ENCODE data around the gene FPR3. TPM values are rescaled to one million over a fixed set of nuclear protein-coding genes. Genes with fewer than 3 reads are reported as not detected.

The FPR3 gene
- total and polyA plus RNA-seq, 12 donors, result 1.1 to 33.8 (median 18.1) TPM

DNA sequence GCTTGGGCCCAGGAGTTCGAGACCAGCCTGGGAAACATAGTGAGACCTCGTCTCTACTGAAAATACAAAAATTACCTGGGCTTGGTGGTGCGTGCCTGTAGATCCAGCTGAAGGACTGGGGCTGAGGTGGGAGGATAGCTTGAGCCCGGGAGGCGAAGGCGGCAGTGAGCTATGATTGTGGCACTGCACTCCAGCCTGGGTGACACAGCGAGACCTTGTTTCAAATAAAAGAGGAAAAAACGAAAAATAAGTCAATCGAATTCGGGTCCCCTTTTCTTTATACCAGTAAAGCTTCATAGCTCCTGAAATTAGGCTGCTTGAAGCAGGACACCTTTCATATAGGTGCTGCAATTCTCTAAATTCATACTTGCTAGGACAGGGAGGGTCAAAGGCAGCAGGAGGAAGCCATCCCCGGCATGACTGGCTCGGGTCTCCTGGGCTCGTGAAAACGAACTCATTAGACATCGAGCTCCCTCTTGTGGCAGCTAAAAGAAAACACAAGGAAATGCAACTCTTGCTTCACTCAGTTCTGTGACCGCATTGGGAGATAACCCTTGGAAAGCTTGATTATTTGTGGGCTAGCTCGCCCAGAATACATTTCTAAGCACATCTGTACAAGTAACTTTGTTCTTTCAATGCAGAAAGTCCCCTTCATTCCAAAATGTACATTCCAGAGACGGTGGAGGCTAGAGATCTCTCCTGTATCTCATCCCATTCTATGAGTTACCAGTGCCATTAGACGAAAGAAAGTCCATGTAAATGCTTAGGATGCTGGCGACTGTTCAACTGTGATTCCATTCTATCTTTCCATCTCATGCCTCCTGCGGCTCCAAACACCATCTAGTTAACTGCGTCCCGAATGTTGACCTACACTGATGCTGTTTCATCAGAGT lies 17.1 kb upstream of the FPR3 start:
- H3K4me3 ChIP-seq, result no peak overlapping the region
- 24 to 33% (median 29%) methylated on average over 23 of the region's 23 CpGs for WGBS, 4 donors
- peaks cover 8% of the 10 kb centered on the region for H3K27me3 ChIP-seq
- DNase-seq, result peak; percentile 56 to 85 (median 73)
- no peaks in the 10 kb centered on the region for H3K36me3 ChIP-seq (replicated peaks in 1 of 2)
- H3K9me3 ChIP-seq (replicated peaks in 1 of 3), result no peaks in the 10 kb centered on the region
- no peaks in the 10 kb centered on the region for H3K4me1 ChIP-seq (replicated peaks in 1 of 2)
- intact Hi-C loops (cut with DNase I), result loop anchor here in 1 of 2 donors (10.0 kb wide), 1 partner anchor 93 kb away; no protein-coding TSS in a partner anchor
- TF ChIP-seq POLR2A (IDR thresholded peaks at IDR 0.05), result no peak
- TF ChIP-seq, protein P1, sequence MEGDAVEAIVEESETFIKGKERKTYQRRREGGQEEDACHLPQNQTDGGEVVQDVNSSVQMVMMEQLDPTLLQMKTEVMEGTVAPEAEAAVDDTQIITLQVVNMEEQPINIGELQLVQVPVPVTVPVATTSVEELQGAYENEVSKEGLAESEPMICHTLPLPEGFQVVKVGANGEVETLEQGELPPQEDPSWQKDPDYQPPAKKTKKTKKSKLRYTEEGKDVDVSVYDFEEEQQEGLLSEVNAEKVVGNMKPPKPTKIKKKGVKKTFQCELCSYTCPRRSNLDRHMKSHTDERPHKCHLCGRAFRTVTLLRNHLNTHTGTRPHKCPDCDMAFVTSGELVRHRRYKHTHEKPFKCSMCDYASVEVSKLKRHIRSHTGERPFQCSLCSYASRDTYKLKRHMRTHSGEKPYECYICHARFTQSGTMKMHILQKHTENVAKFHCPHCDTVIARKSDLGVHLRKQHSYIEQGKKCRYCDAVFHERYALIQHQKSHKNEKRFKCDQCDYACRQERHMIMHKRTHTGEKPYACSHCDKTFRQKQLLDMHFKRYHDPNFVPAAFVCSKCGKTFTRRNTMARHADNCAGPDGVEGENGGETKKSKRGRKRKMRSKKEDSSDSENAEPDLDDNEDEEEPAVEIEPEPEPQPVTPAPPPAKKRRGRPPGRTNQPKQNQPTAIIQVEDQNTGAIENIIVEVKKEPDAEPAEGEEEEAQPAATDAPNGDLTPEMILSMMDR (IDR thresholded peaks at IDR 0.05), result peak; percentile 59 to 84 (median 78)
- no peak overlapping the region for H3K27ac ChIP-seq

DNA sequence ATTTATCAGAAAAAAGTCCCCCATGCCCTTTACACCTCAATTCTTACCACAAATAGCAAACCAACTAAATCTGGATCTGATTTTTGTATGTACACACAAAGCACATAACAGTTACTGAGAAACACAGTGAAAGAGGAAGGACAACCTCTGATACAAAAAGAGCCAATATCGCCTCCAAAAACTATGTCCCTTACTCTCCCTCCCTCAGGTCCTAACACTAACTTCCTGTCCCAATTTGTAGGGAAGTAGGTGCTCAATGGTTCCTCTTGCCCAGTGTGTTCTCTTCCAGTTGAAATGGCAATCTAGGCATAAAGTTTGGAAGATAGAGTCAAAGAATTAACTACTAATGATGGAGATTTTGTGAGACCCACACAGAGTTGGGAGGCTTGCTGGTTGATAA lies 15.8 kb upstream of the FPR3 start:
- Histone ChIP-seq H3K27ac (no peak overlapping the region), H3K4me1 (replicated peaks in 1 of 2) (no peaks in the 10 kb centered on the region), H3K27me3 (peaks cover 8% of the 10 kb centered on the region), H3K36me3 (replicated peaks in 1 of 2) (no peaks in the 10 kb centered on the region), H3K9me3 (replicated peaks in 1 of 3) (no peaks in the 10 kb centered on the region), H3K4me3 (no peak overlapping the region)
- 52 to 73% (median 66%) methylated on average over 1 of the region's 1 CpG for WGBS, 4 donors
- intact Hi-C loops (cut with DNase I), result loop anchor here in 1 of 2 donors (10.0 kb wide), 1 partner anchor 94 kb away; no protein-coding TSS in a partner anchor
- TF ChIP-seq, protein P1 (IDR thresholded peaks at IDR 0.05), result no peak
- TF ChIP-seq POLR2A (IDR thresholded peaks at IDR 0.05), result no peak
- no peak for DNase-seq

DNA sequence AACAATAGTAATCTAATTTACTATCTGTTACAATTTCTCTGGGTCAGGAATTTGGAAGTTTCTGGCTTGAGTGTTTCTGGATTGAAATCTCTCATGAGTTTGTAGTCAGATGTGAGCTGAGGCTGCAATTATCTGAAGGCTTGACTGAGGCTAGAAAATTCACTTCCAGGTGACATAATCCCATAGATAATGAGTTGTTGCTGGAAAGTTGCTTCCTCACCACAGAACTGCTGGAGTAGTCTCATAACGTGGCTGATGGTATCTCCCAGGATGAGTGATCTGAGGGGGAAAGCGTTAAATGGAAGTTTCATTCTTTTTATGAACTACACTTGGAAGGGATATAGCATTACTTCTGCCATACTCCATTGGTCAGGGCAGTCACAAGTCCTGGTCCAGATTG lies 15.3 kb upstream of the FPR3 start:
- H3K36me3 ChIP-seq (replicated peaks in 1 of 2), result no peaks in the 10 kb centered on the region
- no peak overlapping the region for H3K4me3 ChIP-seq
- no peaks in the 10 kb centered on the region for H3K9me3 ChIP-seq (replicated peaks in 1 of 3)
- no peaks in the 10 kb centered on the region for H3K4me1 ChIP-seq (replicated peaks in 1 of 2)
- WGBS, 4 donors, result 38 to 57% (median 52%) methylated on average over 2 of the region's 2 CpGs
- TF ChIP-seq, protein P1 (IDR thresholded peaks at IDR 0.05), result no peak
- TF ChIP-seq POLR2A (IDR thresholded peaks at IDR 0.05), result no peak
- intact Hi-C loops (cut with DNase I), result loop anchor here in 1 of 2 donors (10.0 kb wide), 1 partner anchor 95 kb away; no protein-coding TSS in a partner anchor
- peaks cover 8% of the 10 kb centered on the region for H3K27me3 ChIP-seq
- DNase-seq, result no peak
- H3K27ac ChIP-seq, result no peak overlapping the region

DNA sequence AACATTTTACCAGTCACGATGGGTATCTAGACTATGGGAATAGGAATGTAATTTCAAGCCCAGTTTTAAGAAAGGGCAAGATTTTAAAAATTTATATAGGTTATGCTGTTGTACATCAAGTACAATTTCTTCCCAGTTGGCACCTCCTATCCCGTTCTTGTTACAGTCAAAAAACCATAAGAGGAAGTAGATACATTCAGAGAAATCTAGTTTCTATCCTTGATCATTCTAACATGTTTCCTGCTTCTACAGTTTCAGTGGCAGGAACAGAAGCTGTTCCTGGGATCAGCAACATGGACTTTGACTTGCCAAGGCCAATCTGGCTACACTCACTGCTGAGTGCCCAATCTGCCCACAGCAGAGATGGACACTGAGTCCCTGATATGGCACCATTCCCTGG lies 14.7 kb upstream of the FPR3 start:
- 33 to 48% (median 38%) methylated on average over 2 of the region's 2 CpGs for WGBS, 4 donors
- DNase-seq, result no peak
- Histone ChIP-seq H3K27me3 (peaks cover 8% of the 10 kb centered on the region), H3K36me3 (replicated peaks in 1 of 2) (no peaks in the 10 kb centered on the region), H3K4me3 (no peak overlapping the region), H3K9me3 (replicated peaks in 1 of 3) (no peaks in the 10 kb centered on the region), H3K27ac (no peak overlapping the region), H3K4me1 (replicated peaks in 1 of 2) (peaks cover 0 to under 1% of the 10 kb centered on the region in 2 donors)
- no peak for TF ChIP-seq POLR2A (IDR thresholded peaks at IDR 0.05)
- TF ChIP-seq, protein P1 (IDR thresholded peaks at IDR 0.05), result no peak
- intact Hi-C loops (cut with DNase I), result no loop called here

Data from adrenal gland (tissue), 12 donors.